OCI-LY3 (cell line): ENCODE data around the gene CCDC177.

ENCODE experiments used
- H2AFZ ChIP-seq: fragments of 200-600, 300-600 bp; shearing (Covaris generic); 2 replicates; pipeline ENCODE4 v1.6.0; 2014; ENCODE audit warnings: antibody characterized with exemption, low read depth, low read length
- H3K27ac ChIP-seq: fragments of 200-600, 300-600 bp; sonication (generic); 2 replicates; pipeline ENCODE4 v1.5.1; 2014; ENCODE audit warnings: mild to moderate bottlenecking, low read length, moderate library complexity, mixed read lengths
- H3K27me3 ChIP-seq: fragments of 200-600, 300-600 bp; sonication (generic); 2 replicates; pipeline ENCODE4 v1.6.1; 2014; ENCODE audit warnings: low read depth, low read length, mixed read lengths
- H3K36me3 ChIP-seq: fragments of 200-600, 300-600 bp; sonication (generic); replicated peaks from 2 replicates; pipeline ENCODE3; 2014; ENCODE audit warnings: low read depth, low read length, mixed read lengths
- H3K4me1 ChIP-seq: fragments of 300-600, 200-600 bp; sonication (generic); 2 replicates; pipeline ENCODE4 v1.6.1; 2014; ENCODE audit warnings: low read length, mixed read lengths
- H3K4me2 ChIP-seq: fragments of 200-600, 300-600 bp; sonication (generic); 2 replicates; pipeline ENCODE4 v1.6.1; 2014; ENCODE audit warnings: low read length, mixed read lengths
- H3K4me3 ChIP-seq: fragments of 300-600, 200-600 bp; sonication (generic); 2 replicates; pipeline ENCODE4 v1.5.1; 2014; ENCODE audit warnings: antibody characterized with exemption, mild to moderate bottlenecking, low read length, moderate library complexity
- H3K79me2 ChIP-seq: fragments of 300-600, 200-600 bp; shearing (Covaris generic); 2 replicates; pipeline ENCODE4 v1.6.1; 2014; ENCODE audit warnings: mild to moderate bottlenecking, low read length, mixed read lengths
- H3K9ac ChIP-seq: fragments of 300-600, 200-600 bp; shearing (Covaris generic); 2 replicates; pipeline ENCODE4 v1.6.0; 2014; ENCODE audit warnings: mild to moderate bottlenecking, low read length, moderate library complexity
- H3K9me3 ChIP-seq: fragments of 200-600, 300-600 bp; shearing (Covaris generic); 2 replicates; pipeline ENCODE4 v1.6.1; 2014; ENCODE audit warnings: low read length, mixed read lengths; ENCODE audit not compliant: insufficient read depth
- H4K20me1 ChIP-seq: fragments of 200-600, 300-600 bp; sonication (generic); 2 replicates; pipeline ENCODE4 v1.6.1; 2016; ENCODE audit warnings: low read length, mixed read lengths; ENCODE audit not compliant: insufficient read depth
- EZH2phosphoT487 ChIP-seq: fragments of 200-600 bp; shearing (Covaris generic); IDR thresholded peaks from 2 replicates; pipeline ENCODE4 v1.6.1; 2018; ENCODE audit warnings: antibody characterized with exemption, mixed run types, low read depth
- TF ChIP-seq, protein P1 (sequence below): fragments of 200-600, 300-600 bp; sonication (generic); IDR thresholded peaks from 2 replicates; pipeline ENCODE4 v1.5.1; 2014; ENCODE audit warnings: antibody characterized with exemption, low read length, low read depth

CCDC177 gene

DNA sequence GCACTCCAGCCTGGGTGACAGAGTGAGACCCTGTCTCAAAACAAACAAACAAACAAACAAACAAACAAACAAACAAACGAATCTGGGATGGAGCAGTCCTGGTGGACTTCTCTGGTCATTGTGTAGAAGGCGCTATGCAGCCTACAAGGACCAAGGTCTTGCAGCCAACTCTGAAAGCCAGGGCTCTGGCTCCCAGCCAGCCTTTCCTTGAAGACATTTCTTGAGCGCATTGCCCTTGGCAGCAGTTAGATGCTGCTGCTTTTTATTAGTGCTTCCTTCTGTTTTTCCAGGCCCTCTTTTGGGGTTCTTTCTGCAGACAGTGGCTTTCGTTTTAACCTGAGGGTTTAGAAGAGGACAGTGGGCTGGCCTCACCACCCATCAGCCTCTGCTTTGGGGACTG, 20.2 kb downstream of the CCDC177 start:
- Histone ChIP-seq H3K4me1 (no peaks in the 10 kb centered on the region), H2AFZ (no peak overlapping the region), H3K27me3 (peaks cover 11% of the 10 kb centered on the region; the same call in 1 of the 2 replicates), H3K36me3 (no peaks in the 10 kb centered on the region), H3K9ac (no peak overlapping the region), H3K4me3 (no peak overlapping the region), H3K27ac (no peak overlapping the region), H3K4me2 (no peak overlapping the region), H3K9me3 (no peaks in the 10 kb centered on the region), H4K20me1 (no peaks in the 10 kb centered on the region), H3K79me2 (no peaks in the 10 kb centered on the region)
- TF ChIP-seq, protein P1, sequence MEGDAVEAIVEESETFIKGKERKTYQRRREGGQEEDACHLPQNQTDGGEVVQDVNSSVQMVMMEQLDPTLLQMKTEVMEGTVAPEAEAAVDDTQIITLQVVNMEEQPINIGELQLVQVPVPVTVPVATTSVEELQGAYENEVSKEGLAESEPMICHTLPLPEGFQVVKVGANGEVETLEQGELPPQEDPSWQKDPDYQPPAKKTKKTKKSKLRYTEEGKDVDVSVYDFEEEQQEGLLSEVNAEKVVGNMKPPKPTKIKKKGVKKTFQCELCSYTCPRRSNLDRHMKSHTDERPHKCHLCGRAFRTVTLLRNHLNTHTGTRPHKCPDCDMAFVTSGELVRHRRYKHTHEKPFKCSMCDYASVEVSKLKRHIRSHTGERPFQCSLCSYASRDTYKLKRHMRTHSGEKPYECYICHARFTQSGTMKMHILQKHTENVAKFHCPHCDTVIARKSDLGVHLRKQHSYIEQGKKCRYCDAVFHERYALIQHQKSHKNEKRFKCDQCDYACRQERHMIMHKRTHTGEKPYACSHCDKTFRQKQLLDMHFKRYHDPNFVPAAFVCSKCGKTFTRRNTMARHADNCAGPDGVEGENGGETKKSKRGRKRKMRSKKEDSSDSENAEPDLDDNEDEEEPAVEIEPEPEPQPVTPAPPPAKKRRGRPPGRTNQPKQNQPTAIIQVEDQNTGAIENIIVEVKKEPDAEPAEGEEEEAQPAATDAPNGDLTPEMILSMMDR, result no peak
- no peak for TF ChIP-seq EZH2phosphoT487

DNA sequence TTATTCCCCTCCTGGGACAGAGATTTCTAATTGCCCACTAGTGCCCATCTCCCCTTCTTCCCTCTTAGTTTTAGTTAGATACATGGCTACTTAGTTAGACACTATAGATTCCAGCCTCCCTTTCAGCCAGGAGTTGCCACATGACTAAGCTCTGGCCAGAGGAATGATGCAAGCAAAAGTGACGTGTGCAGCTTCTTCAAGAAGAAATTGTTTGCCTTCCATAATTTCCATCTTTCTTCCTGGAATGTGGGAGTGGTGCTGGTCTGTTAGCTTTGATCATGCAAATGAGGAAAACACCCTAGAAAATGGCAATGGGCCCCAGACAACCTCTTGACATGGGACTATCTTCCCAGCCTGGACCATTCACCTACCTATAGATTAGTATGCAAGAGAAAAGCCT, 21.4 kb downstream of the CCDC177 start:
- Histone ChIP-seq H4K20me1 (no peaks in the 10 kb centered on the region), H3K9ac (no peak overlapping the region), H3K9me3 (no peaks in the 10 kb centered on the region), H2AFZ (no peak overlapping the region), H3K4me2 (no peak overlapping the region), H3K27me3 (peaks cover 8% of the 10 kb centered on the region; the same call in 1 of the 2 replicates), H3K4me3 (no peak overlapping the region), H3K27ac (no peak overlapping the region), H3K4me1 (no peaks in the 10 kb centered on the region), H3K79me2 (no peaks in the 10 kb centered on the region), H3K36me3 (no peaks in the 10 kb centered on the region)
- TF ChIP-seq, protein P1, result no peak
- no peak for TF ChIP-seq EZH2phosphoT487

DNA sequence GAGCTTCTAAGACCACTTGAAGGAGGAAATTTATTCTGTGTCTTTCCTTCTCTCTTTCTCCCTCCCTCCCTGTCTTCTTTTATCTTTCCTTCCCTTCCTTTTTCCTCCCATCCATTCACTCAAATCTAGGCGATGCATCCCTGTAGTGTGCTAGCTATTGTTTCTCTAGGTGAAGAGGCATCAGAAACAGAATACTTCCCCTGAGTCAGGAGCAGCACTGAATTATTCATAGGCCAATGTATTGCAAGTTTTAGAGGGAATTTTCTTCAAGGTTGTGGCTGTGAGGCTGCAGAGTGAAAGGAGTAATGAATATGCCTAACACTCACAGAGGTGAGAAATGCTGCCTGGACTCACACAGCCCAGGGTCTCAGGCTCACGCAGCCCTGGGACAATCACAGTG, 23.2 kb downstream of the CCDC177 start:
- Histone ChIP-seq H4K20me1 (no peaks in the 10 kb centered on the region), H3K27ac (no peak overlapping the region), H3K27me3 (peaks cover 3% of the 10 kb centered on the region; the same call in 1 of the 2 replicates), H3K4me3 (no peak overlapping the region), H3K4me1 (no peaks in the 10 kb centered on the region), H3K79me2 (no peaks in the 10 kb centered on the region), H2AFZ (no peak overlapping the region), H3K9ac (no peak overlapping the region), H3K4me2 (no peak overlapping the region), H3K9me3 (no peaks in the 10 kb centered on the region), H3K36me3 (no peaks in the 10 kb centered on the region)
- TF ChIP-seq EZH2phosphoT487, result no peak
- TF ChIP-seq, protein P1, result no peak

DNA sequence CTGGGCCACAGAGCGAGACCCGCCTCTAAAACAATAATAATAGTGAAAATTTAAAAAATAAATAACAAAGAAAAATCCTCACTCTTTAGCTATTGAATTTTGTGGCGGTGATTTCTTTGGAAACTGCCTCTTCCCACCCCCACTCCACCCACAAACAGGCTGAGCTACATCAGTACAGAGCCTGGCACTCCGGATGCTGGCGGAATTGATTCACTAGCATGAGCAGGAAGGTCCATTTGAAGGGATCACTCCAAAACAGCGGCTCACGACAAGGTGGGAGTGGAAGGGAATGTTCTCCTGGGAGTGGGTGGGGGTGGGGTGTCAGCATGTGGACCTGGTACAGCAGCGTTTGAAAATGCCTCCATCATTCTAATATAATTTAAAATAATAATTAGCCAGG, 26.1 kb downstream of the CCDC177 start:
- H4K20me1 ChIP-seq, result no peaks in the 10 kb centered on the region
- no peak overlapping the region for H2AFZ ChIP-seq
- H3K4me1 ChIP-seq, result peaks cover 4% of the 10 kb centered on the region; the same call in 1 of the 2 replicates
- no peak overlapping the region for H3K27ac ChIP-seq
- no peaks in the 10 kb centered on the region for H3K36me3 ChIP-seq
- no peaks in the 10 kb centered on the region for H3K79me2 ChIP-seq
- H3K4me2 ChIP-seq, result no peak overlapping the region
- peaks cover 12% of the 10 kb centered on the region for H3K27me3 ChIP-seq
- H3K4me3 ChIP-seq, result no peak overlapping the region
- no peaks in the 10 kb centered on the region for H3K9me3 ChIP-seq
- TF ChIP-seq, protein P1, result no peak
- TF ChIP-seq EZH2phosphoT487, result no peak
- H3K9ac ChIP-seq, result no peak overlapping the region
